ENCODE results near the gene VN1R5.
A peak's percentile ranks its signal among the peaks of the same experiment; 100 is the strongest.
"Not testable (repeated sequence)": the region's sequence is repeated elsewhere in the genome, so short reads cannot be mapped to it uniquely, and the experiment has no call there.

The VN1R5 gene

DNA sequence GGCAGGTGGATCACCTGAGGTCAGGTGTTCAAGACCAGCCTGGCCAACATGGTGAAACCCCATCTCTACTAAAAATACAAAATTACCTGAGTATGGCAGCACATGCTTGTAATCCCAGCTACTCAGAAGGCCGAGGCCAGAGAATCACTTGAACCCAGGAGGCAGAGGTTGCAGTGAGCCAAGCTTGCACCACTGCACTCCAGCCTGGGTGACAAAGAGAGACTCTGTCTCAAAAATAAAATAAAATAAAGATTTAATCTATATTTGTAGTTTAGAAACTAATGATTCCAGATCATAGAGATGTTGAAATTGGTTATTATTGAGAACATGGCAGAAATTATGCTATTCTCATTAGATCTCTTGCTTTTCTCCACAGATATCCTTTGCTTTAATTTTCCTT, at the start of gene VN1R5:
Gene VN1R5, plus strand, starts transcription at position 301 of the 400 bp plus-strand sequence.
- DNase-seq, result not testable (repeated sequence)

DNA sequence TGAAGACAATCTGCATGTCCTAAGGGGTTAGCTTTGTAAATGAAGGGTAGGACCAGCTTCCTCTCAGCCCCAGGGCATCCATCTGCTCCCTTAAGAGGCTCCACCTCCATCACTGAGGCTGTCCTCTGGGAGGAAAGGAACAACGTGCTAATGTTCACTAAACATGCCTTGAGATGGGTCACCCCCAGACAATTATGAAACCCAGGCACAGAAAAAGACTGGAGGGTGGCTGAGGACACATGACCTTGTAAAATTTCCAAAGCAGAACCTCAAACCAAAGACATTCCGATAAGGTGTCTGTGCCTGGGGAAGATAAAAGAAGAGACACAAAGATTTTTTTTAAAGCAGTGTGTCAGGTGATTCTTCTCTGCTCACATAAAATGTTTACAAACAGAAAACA, 46.5 kb upstream of the VN1R5 start:
- no peak for DNase-seq

DNA sequence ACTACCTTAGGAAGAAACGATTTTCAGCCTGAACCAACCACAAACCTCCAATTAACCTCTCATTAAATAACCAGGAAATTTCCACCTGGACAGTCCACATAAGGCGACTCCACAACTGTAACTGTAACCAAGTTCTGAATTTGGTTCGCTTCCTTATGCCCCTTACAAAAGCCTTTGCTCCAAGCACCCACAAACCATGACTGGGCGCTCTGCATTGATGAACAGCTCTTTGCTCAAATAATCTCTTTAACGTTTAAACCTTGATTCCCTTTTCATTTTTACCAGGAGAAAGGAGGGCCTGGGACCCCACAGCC, 45.9 kb upstream of the VN1R5 start:
- DNase-seq, result no peak

DNA sequence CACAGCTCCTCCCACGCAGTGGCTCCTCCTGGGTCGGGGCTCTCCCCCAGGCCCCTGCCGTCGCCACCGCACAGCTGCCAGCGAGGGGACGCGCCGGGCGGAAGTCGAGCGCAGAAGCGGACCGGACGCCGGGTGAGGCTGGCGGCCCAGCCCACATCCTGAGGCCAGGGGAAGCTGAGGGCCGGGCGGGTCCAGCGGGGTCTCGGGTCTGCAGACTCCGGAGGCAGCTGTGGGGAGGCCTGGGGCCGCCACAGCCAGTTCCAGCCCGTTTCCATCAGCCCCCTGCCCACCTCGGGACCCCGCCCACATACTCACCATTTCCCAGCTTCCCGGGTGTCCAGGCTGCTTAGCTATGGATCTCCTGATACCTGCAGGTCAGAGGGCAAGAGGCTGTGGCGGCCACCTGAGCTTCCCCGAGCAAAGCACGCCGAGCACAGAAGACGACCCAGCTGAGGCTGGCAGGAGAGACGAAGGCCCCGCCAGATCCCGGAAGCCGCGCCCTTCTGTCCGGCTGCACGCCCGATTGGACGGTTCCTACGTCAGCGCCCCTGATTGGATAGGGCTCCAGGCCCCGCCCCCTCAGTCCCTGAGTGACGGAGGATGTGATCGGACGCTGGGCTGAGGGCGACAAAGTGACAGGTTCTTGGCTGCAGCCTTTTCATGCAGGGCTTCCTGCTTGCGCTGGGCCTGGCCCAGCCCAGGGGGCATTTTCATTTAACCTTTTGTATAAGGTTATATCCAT, 45.3 kb upstream of the VN1R5 start:
- peak; percentile 97 for DNase-seq

DNA sequence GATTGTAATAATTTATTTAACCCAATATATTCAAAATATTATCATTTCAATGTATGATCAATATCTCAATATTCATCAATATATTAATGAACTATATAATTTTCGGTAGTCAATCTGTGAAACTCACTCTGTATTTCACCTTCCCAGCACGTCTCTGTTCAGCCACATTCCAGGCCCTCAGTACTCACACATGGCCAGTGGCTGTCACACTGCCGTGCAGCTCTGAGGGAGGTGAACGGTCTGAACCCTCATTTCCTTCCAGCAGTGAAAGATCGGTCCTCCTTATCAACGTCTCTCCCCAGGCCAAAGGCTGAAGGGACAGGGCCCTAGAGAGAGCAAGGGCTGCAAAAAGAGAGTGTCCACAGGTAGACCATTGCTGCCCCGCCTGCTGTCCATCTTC, 44.5 kb upstream of the VN1R5 start:
- DNase-seq, result peak in 1 of 2 experiments; percentile 21

DNA sequence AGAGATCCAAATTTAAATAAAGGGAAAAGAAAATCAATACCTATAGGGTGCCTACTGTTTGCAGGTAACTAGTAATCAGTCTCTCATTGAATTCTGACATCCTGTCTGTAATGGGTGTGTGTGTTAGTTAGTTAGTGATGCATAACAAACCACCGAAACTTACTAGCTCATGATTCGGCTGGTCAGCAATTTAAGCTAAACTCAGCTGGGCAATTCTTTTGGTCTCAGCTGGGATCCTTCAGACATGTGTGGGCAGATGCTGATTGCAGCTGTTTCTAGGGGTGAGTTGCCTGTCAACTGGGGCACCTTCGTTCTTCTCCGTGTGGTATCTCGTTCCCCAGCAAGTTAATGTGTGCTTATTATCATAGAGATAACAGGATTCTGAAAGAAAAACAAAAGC, 43.9 kb upstream of the VN1R5 start:
- peak in 1 of 2 experiments; percentile 17 for DNase-seq

DNA sequence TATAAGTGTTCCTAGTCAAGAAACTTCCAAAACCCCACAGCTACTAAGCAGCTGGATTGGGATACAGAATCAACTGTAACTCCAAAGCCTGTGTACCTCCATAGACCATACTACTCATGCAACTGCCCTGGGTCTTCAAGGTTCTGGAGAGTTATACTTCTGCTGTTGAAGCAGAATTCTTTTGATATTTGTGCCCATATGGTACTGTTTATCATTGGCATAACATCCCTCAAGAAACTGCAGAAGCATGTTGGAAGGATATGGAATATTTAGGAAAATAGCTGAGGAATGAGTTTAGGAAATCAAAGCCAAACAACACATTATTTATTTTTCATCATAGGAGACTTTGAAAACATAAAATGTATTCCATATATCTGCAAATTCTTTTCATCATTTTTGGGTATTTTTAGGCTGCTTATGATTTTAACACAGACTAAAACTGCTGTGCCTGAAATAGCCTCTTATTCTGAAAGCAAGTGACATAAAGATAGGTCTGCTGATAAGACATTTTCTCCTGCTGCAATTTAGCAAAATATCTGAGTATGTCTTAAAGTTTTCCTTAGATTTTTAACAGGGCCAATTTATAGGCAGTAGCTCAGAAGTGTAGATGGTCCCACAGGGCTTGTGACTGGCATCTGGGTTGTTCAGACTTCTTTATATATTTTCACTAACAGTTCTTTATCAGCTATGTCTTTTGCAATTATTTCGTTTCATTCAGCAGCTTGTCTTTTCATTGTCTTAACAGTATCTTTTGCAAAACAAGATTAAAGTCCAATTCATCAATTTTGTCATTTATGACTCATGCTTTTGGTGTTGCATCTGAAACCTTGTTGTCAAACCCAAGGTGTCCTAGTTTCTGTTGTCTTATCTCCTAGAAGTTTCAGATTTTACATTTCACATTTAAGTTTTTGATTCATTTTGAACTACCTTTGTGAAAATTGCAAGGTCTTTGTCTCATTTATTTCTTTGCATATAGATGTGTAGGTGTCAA, 43.0 kb upstream of the VN1R5 start:
- DNase-seq, result no peak

DNA sequence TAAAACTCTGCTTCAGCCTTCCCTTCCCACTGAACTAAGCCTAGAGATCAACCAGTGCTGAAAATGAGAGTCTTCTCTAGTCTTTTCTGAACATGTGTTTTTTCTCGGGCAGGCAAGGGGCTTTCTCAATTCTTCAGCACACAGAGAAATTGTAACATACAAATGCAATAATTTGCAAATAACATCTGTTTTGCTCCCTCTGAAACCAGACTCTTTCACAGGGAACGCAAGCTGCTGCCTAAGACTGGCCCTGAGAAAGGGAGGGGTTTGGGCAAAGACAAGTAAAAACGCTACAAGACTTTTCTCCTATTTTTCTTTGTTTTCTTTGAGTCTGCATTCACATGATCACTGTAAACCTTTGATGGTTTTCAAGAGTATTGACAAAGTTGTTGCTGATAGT, 39.6 kb upstream of the VN1R5 start:
- no peak for DNase-seq

DNA sequence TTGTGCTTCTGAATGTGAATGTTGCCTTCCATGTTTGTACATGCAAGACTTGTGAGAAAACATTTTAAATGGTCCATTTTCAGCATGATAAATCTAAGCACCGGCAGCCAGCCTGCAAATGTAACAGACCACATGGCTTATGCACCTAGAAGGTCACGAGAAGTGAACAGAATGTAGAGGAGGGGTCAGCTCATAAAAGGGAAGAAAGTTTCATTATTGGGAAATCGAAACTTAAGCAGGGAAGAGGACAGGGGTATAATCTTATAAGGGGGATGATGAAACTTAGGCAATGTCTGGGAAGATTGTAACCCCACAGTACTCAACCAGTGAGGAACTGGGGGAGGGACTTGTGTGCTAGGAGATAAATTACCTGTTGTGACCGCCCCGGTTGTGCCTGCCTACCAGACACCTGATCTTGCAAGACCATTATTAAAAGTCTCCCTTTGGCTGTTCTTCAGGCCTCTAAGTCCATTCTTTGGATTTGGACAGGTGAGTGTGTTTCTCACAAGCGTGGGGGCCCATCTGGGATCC, 37.7 kb upstream of the VN1R5 start:
- no peak for DNase-seq

DNA sequence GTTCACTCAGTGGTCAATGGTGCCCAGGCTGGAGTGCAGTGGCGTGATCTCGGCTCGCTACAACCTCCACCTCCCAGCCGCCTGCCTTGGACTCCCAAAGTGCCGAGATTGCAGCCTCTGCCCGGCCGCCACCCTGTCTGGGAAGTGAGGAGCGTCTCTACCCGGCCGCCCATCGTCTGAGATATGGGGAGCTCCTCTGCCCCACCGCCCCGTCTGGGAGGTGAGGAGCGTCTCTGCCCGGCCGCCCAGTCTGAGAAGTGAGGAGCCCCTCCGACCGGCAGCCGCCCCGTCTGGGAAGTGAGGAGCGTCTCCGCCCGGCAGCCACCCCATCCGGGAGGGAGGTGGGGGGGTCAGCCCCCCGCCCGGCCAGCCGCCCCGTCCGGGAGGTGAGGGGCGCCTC, 35.6 kb upstream of the VN1R5 start:
- DNase-seq, result not testable (repeated sequence)

DNA sequence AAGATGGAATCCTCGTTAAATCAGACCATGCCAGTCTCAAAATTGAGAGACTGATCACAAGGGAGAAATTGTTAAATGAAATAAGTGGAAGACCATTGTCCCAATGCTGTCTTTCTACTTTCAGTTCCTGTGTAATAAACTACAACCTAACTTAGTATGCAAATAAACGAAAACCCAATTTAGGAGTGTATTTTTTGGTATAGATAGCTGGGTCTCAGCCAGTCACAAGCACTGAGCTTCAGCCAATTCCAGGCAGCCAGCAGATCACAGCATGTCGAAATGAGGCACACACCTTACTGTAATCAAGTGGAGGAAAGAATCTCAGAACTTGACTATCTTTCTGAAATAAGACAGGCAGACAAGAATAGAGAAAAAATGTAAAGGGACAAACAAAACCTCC, 33.0 kb upstream of the VN1R5 start:
- no peak for DNase-seq

DNA sequence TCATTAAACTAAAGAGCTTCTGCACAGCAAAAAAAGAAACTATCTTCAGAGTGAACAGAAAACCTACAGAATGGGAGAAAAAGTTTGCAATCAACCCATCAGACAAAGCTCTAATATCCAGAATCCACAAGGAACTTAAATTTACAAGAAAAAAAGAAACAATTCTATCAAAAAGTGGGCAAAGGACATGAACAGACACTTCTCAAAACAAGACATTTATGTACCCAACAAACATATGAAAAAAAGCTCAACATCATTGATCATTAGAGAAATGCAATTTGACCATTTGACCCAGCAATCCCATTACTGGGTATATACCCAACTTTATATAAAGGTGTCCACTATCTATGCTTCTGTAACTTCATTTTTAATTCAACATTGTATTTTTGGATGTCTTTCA, 31.1 kb upstream of the VN1R5 start:
- no peak for DNase-seq

DNA sequence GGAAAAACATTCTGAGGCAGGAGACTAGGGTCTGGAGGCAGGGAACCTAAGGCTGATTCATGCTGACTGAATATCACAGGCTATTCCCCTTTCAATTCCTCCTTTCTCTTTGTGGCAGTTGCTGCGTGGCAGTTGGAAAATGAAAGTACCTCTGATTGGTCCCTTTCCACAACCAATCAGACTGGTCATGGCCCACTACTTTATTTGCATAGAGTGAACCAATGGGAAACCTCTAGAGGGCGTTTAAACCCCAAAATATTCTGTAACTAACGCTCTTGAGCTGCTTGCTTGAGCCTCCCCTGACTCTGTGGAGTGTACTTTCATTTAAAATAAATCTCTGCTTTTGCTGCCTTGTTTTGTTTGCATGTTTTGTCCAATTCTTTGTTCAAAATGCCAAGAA, 27.7 kb upstream of the VN1R5 start:
- DNase-seq, result no peak

DNA sequence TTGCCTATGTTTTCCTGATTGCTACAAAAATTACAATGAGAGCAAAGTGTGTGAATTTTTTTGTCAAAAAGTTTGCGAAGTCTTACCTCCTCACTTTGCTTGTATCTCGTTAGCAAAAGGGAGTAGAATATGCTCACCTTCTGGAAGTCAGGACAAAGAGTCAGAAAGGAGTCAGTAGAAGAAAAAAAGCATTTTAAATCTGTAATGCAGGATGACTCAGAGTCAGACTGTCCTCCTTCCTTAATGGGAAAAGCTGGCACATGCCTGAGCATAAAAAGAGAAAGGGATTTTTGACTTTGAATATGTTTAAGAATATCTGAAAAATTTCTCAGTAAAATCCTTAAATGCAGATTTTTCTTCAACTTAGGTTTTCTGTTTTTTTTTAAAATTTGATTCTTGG, 14.2 kb upstream of the VN1R5 start:
- DNase-seq, result no peak

DNA sequence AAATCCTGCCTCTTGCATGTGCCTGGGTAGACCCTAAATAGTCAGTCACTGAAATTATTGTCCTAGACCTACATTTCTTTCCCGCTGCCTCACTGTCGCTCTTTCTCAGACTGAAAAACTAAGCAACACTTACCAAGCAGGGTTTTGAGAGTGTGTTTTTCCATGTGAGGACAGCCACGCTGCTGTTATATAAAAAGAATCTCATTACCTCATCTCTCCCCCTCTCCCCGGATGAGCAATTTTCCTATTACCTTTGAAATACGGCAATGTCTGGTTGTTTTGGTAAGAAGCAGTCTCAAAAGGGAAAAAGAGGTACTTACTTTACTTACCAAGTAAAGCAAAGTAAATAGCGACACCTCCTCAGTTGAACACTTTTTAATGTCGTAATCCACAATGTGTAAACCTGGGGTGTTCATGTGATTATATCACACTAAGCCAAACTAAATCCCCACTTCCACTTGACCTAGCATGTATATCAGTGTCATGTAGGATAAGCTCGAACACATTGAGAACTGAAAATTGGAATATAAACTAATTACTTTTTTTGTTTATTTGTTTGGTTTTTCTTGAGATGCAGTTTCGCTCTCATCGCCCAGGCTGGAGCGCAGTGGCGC, 12.2 kb upstream of the VN1R5 start:
- DNase-seq, result no peak

DNA sequence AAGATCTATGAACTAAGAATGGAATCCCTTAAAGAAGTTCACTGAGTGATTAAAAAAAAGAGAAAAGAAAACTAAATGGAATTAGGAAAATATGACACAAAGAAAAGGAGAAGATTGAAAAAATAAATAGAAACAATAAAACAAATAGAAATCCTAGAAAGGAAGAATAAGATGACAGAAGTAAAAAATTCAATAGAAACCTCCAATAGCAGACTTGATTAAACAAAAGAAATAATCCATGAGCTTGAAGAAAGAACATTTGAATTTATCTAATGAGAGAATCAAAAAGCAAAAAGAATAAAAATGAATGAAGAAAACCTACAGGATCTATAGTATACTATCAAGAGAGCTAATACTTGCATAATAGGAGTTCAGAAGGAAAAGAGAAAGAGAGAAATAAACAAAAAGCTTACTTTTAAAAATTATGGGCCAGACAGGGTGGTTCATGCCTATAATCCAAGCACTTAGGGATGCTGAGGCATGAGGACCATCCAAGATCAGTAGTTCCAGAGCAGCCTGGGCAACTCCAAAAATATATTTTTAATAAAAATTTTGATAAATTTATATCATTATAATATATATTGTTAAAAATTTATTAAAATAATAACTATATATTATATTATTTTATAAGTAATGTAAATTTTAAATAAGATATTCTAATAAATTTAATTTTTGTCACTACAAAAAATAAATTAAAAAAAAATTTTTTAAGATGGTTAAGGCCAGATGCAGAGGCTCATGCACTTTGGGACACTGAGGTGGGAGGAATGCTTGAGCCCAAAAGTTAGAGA, 9.4 kb upstream of the VN1R5 start:
- no peak for DNase-seq

DNA sequence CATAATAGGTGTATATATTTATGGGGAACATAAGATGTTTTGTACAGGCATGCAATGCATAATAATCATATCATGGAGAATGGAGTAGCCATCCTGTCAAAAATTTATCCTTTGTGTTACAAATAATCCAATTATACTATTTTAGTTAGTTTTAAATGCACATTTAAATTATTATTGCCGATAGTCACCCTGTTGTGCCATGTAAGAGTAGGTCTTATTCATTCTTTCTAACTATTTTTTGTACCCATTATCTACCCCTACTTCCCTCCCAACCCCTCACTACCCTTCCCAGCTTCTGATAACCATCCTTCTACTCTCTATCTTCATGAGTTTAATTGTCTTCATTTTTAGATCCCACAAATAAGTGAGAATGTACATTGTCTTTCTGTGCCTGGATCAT, 8.3 kb upstream of the VN1R5 start:
- no peak for DNase-seq

DNA sequence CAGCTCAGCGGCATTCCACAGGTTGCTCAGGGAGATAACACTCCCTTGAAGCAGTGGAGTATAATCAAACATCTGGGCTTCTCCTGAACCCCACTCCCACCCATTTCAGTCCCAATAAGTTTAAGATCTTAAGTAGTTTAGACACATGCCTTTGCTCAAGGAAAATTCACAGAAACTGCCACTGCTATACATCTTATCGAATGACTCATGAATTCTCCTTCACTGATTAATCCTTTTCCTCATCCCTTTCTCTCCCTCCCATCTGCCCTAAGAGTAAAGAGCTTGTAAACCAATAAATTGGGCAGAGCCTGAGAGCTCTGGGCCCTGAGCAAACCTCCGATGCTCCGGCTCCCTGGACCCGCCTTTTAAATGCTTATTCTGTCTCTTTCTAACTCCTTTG, 10.2 kb downstream of the VN1R5 start:
- no peak for DNase-seq

DNA sequence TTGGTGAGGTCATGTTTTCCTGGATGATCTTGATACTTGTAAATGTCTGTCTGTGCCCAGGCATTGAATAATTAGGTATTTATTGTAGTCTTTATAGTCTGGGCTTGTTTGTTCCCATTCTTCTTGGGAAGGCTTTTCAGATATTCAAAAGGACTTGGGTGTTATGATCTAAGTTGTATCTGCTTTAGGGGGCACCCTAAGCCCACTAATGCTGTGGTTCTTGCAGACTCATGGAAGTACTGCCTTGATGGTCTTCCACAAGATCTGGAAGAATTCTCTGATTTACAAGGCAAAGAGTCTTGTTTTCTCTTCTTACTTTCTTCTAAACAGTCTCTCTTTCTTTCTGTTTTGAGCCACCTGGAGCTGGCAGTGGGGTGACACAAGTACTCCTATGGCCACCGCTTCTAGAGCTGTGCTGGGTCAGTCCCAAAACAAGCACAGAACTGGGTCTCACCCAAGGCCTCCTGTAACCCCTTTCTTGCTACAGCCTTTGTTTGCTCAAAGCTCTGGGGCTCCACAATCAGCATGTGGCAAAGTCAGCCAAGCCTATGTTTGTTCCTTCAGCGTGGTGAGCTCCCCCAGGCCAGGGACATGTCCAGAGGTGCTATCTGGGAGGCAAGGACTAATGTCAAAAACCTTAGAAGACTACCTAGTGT, 12.6 kb downstream of the VN1R5 start:
- DNase-seq, result no peak

DNA sequence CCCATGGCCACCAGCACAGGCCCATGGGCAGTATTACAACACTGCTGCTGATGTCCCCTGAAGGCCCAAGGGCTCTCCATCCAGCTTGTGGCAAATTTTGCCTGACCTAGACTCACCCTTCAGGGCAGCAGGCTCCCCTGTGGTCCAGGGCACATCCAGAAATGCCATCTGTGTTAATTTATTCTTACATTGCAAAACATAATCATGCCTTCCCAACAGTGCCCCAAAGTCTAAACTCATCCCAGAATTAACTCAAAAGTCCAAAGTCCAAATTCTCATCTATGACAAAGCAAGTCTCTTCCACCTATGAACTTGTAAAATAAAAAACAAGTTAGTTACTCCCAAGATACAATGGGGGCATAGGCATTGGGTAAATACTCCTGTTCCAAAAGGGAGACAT, 13.3 kb downstream of the VN1R5 start:
- no peak for DNase-seq

DNA sequence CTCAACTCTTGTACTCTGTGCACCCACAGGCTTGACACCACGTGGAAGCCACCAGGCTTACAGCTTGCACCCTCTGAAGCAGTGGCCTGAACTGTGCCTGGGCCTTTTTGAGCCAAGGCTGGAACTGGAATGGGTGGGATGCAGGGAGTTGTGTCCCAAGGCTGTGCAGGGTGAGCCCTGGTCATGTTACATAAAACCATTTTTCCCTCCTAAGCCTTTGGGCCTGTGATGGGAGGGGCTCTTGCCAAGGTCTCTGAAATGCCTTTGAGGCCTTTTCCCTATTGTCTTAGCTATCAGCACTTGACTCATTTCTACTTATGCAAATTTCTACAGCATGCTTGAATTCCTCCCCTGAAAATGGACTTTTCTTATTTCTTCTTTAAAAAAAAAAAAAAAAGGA, 14.1 kb downstream of the VN1R5 start:
- DNase-seq, result no peak

DNA sequence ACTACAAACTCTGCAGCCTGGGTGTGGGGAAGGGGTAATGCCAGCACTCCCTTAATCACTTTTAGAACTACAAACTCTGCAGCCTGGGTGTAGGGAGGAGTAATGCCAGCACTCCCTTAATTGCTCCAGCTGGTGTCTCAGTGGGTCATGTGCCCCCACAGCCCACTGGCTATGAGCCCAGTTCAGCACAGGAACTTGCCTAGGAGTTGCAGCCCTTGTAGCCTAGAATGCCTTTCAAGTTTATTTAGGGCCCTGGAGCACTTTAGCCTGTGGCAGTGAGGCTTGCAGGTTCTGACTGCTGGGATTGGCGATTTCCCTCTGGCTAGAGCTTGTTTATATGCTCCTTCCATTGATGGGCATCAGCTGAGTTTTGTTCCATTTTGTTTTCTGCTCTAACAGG, 17.1 kb downstream of the VN1R5 start:
- DNase-seq, result no peak
